ENCODE results near the gene PDLIM4.

PDLIM4 gene

DNA sequence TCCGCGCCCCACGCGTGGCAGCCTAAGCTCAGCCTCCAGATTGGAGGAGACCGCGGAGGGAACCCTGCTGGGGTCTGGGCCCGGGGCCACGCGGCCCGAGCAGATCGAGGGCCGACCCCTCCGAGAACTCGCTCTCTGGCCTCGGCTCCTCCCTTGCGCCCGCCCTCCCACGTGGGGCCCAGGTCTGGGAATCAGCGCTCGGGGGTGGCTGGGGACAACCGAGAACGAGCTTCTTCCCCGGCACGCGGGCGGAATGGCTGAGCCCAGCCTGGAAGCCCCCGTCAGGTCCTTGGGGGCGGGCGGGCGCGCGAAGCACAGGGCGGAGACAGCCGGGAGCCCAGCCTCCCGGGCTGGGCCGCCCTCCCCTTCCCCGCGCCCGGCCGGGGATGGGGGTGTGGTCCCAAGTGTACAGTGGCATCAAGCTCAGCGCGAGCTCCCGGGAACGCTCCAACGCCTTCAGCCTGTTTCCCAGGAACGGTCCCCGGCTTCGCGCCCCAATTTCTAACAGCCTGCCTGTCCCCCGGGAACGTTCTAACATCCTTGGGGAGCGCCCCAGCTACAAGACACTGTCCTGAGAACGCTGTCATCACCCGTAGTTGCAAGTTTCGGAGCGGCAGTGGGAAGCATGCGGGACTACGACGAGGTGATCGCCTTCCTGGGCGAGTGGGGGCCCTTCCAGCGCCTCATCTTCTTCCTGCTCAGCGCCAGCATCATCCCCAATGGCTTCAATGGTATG lies 36.7 kb downstream of the PDLIM4 start, which contains the start of gene SLC22A4:
Gene SLC22A4, plus strand, starts transcription at position 403 of the 736 bp plus-strand sequence. Its CDS starts 223 bp downstream, at position 626.
- DNase-seq: no peak

GRCh38 chr5:132294728-132295504 lies 37.4 kb downstream of the PDLIM4 start:
- no peak for DNase-seq

DNA sequence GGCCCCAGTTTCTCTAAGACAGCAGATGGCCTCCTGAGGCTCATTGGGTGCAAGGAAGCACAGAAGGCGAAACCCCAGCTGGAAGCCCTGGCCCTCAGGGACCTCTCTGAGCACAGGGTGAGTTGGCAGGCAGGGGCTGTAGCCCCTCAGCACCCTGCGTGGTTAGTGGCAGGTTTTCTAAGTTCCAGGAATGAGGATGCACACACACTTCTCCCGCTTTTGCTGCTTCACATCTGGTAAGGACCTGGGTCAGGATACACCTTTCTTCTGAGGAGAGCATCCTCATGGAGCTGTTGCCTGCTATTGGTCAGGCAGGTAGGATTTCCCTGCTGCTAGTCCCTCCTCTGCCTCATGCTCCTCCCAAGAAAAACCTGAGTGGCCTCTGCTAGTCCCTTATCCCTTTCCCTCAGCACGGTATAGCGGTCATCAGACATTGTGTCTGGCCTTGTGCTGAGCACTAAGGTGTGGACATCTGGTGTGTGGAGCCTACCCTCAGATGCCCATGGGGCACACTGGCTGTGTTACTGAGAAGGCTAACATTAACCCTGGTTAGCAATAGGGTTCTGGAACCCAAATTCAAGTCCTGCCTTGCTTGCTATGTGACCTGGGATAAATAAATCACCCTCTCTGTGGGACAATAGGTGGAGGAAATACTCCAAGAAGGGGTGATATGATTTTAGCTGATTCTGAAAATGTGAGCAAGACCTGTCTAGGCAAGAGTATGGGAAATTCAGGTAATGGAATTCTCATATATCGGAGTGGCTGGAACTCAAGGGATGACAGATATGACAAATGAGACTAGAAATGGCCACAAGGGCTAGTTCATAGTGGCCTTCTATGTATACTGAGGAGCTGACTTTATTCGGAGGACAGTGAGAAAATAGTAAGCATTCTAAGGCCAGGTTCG lies 38.3 kb downstream of the PDLIM4 start:
- DNase-seq: no peak

DNA sequence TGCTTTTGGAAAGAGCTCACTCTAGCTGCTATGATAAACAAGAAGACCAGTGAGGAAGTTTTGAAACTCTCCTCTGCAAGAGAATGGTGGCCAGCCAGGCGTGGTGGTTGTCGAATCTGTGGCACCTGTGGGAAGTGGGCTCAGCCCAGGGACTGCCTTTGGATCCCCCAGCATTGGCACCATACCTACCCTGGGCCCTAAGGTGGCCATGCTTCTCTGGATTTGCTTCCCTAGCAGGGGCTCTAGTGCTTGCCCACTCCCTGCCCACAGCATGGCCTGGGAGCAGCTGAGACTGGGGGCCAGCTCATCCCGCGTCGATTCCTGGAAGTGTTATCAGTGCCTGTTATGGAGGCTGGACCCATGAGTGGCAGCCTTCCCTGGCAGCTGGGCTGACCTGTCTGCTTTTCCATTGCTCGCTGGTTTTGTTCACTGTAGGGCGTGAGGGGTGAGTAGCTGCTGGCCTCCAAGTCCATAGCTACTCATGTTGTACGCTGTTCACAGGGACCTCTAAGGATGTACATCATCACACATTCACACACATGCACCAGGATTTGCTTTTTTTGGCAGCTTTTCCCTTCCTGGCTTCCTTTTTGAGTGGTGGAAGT lies 39.0 kb downstream of the PDLIM4 start:
- no peak for DNase-seq

GRCh38 chr5:132297211-132297940 lies 39.9 kb downstream of the PDLIM4 start:
- no peak for DNase-seq

DNA sequence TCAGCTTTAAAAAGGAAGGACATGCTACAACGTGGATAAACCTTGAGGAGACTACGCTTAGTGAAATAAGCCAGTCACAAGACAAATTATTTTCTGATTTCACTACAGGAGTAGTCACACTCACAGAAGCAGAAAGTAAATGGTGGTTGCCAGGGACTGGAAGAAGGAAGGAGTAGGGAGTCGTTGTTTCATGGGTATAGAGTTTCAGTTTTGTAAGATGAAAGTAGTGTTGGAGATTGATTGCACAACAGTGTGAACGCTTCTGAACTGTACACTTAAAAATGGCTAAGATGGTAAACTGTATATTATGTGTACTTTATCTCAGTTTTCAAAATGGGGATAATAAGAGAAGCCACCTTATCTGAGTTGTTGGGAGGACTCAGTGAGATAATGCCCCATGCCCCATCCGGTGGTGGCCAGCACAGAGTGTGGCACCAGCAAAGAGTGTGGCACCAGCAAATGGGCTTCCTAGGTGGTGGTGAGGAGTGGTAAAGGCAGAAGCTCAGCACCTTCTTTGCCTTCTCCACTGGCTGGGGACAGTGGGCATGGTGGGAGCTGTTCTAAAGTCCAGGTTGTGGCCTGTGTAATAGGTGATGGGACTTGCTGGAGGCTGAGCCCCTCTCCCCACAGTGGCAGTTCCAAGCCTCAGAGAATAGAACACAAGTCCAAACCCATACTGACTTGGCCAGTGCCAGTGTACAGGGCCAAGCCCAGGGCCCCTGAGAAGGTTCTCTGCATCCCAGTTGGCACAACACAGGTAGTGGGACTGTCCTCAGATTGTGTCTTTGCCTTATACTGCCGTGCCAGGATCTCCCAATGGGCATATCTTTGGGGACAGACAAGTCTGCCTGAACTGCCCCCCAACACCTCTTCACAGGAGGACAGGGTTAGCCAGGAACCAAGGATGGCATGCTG lies 41.1 kb downstream of the PDLIM4 start:
- DNase-seq: no peak

DNA sequence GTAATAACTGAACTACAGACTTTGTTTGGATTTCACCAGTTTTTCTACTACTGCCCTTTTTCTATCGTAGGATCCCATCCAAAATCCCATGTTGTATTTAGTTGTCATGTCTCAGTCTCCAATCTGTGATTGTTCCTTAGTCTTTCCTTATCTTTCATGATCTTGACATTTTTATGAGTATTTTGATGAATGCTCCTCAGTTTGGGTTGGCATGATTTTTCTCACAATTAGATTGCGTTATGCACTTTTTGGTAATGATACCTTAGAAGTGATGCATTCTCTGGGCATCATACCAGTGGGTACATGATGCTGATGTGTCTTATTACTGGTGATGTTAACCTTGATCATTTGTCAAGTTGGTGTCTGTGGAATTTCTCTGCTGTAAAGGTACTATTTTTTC lies 42.4 kb downstream of the PDLIM4 start:
- no peak for DNase-seq

DNA sequence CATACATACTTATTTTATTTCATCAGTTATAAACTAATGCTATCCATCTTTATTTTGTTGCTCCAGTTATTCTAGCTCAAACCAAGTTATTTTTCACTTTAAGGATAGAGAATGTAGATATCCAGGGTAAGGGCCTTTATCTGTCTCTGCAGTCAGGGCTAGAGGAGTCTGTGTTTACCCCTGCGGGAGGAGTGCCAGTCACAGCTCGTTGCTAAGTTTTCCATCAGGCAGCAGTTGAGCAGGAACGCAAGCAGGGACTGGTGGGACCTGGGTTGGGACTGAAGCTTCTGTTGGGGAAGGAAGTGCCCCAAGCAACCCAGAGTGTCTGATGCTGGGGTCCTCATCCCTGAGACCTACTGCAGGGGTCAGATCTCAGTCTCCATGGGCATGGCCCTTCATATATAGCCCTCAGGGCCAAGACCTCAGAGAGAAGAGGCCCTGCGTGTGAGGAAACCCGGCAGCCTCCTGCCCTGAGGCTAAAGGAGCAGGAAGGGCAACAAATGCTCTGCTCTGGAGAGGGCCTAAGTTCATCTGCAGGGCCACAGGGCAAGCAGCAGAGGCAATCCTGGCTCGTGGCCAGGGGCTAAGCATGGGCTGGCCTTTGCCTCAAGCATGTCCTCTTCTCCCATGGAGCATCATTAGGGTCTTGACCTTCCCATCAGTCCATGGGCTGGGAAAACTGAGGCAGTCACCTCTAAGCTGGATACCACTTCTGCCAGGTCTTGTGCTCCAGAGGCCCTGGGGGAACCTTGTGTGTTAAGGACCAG lies 43.3 kb downstream of the PDLIM4 start:
- DNase-seq: no peak

GRCh38 chr5:132301344-132302271 lies 44.1 kb downstream of the PDLIM4 start:
- DNase-seq: no peak

DNA sequence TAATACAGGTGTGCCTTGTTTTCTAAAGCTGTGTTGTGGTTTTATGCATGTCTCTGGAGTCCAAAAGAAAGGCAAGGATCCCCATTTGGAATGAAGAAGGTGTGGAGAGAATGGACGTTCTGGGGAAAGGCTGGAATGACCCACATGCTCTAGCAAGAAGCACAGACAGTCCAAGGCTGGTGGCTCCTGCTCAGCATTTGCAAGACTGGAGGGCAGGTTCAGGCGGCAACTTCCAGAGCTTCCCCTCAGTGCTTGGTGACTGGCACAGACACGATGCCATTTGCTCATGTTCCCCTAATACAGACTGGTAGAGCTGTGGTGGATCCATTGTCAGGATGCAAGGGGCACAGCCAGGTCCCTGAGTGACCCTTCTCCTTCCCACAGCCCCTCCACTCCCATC lies 44.9 kb downstream of the PDLIM4 start:
- no peak for DNase-seq

DNA sequence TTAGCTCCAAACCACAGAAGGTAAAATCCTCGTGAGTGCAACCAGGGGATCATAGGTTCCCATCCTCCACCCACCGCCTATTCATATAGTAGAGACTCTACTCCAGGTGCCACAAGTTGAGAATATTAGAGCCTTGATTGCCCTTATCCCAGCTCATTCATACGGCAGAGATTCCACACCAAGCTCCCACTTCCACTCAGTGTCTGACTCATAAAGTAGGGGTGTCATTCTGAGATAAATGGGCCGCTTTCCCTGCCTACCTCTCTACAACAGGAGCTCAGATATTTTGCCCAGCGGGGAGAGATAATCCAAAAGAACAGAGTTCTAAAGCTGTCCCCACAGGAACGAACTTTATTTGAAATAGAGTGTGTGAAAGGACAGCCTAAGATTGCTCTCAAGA lies 46.1 kb downstream of the PDLIM4 start:
- no peak for DNase-seq

- no peak for DNase-seq
These were observed 47.9 kb downstream of the PDLIM4 start for GRCh38 chr5:132305420-132305819.

DNA sequence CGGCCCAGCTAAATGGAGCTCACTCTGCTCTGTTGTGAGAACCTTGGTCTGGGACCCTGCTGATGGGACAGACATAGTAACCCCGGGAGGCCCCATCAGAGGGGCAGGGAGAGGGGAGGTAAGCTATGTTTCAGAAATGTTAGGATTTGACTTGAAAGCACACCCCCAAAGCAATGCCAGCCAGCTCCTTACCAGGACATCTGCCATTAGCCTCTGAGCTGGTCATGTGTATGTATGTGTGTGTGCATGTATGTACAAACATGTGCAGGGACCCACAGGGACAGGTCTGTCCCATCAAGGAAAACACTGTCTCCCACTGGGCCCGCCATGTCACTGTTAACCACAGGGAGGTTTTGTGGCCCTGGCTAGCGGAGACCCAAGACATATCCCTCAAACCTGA lies 51.2 kb downstream of the PDLIM4 start:
- DNase-seq: no peak

- no peak for DNase-seq
These were observed 52.2 kb downstream of the PDLIM4 start for GRCh38 chr5:132309679-132310078.

GRCh38 chr5:132310141-132310834 lies 52.8 kb downstream of the PDLIM4 start:
- no peak for DNase-seq

GRCh38 chr5:132313366-132313765 lies 55.9 kb downstream of the PDLIM4 start:
- no peak for DNase-seq

DNA sequence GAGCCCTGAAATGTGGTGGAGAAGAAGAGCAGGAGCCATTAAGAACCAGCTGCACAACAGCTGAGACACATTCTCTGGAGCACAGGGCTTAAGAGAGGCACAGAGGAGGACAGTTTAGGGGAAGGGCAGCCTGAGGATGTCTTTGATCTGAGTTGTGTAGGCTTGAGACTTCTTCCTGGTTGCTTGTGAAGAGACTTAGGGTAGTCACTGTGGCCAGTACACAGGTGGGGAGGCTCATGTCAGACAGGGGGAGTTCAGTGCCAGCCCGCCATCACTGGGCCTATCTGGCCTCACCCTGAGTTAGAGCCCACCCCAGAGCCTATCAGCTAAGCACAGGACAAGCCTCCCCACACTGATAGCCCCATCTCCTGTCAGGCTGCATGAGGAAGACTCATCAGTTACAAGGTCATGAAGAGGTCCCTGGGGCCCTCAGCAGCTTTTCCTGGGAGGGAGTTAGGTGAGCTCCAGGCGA lies 56.5 kb downstream of the PDLIM4 start:
- no peak for DNase-seq

DNA sequence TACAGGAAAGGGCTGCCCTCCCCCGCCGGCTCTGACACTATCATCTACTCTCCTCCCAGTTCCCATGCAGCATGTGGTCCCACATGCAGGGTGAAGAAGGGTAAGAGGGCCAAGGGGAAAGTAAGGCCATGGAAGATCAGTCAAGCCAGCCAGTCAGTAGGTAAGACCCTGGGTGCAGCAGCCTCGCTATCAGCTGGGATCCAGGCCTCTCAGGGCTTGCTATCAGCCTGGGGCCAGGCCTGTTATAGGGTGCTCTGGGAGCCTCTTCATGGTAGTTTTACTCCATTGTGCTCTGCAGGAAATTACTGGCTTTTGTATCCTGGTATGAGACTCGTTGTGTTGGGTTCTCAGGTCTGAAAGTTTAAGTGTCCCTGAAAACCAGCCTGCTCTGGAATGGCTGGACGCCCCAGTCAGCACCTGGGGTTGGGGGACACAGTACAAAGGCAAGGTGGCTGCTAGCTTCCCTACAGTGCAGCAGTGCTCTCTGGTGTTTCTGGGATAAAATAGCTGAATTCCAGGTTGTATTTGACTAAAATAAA lies 58.1 kb downstream of the PDLIM4 start:
- DNase-seq: no peak
